ENCODE measurements around the gene CAMK2A.

CAMK2A gene

GRCh38 chr5:150196514-150196913, 93.1 kb downstream of the CAMK2A start:
- DNase-seq (ENCODE audit: low read depth, low spot score) = no peak
- H3K27ac ChIP-seq = no peak overlapping the region

GRCh38 chr5:150195736-150196485, 93.7 kb downstream of the CAMK2A start:
- no peak for DNase-seq (ENCODE audit: low read depth, low spot score)
- no peak overlapping the region for H3K27ac ChIP-seq

- no peak for DNase-seq (ENCODE audit: low read depth, low spot score)
- no peak overlapping the region for H3K27ac ChIP-seq
Measured at GRCh38 chr5:150192462-150192861, 97.1 kb downstream of the CAMK2A start.

- H3K27ac ChIP-seq = no peak overlapping the region
- DNase-seq (ENCODE audit: low read depth, low spot score) = no peak
Measured at GRCh38 chr5:150190987-150191386, 98.6 kb downstream of the CAMK2A start.

- H3K27ac ChIP-seq = no peak overlapping the region
- no peak for DNase-seq (ENCODE audit: low read depth, low spot score)
Measured at GRCh38 chr5:150190503-150190979, 99.0 kb downstream of the CAMK2A start.

- no peak for DNase-seq (ENCODE audit: low read depth, low spot score)
- no peak within 1 kb of the TSS for H3K27ac ChIP-seq
Measured at GRCh38 chr5:150189728-150190502, 99.7 kb downstream of the CAMK2A start, which contains the start of gene SLC6A7. Gene SLC6A7 (plus strand): TSS chr5:150190062. CDS start chr5:150190328, 266 bp downstream.

- no peak for DNase-seq (ENCODE audit: low read depth, low spot score)
Measured at GRCh38 chr5:150189326-150189725, 100.2 kb downstream of the CAMK2A start.

GRCh38 chr5:150188146-150188842, 101.3 kb downstream of the CAMK2A start:
- DNase-seq (ENCODE audit: low read depth, low spot score) = no peak
- H3K27ac ChIP-seq = no peak overlapping the region

More at GRCh38 chr5:150189326-150189725, 100.2 kb downstream of the CAMK2A start:
- no peak overlapping the region for H3K27ac ChIP-seq

- H3K27ac ChIP-seq = no peak overlapping the region
- DNase-seq (ENCODE audit: low read depth, low spot score) = no peak
Measured at GRCh38 chr5:150186897-150187296, 102.7 kb downstream of the CAMK2A start.

- H3K27ac ChIP-seq = no peak overlapping the region
- DNase-seq (ENCODE audit: low read depth, low spot score) = no peak
Measured at GRCh38 chr5:150186137-150186536, 103.4 kb downstream of the CAMK2A start.

GRCh38 chr5:150184990-150185912, 104.3 kb downstream of the CAMK2A start:
- DNase-seq (ENCODE audit: low read depth, low spot score) = no peak
- H3K27ac ChIP-seq = no peak overlapping the region

- DNase-seq (ENCODE audit: low read depth, low spot score) = no peak
- H3K27ac ChIP-seq = no peak overlapping the region
Measured at GRCh38 chr5:150184006-150184405, 105.6 kb downstream of the CAMK2A start.

- no peak overlapping the region for H3K27ac ChIP-seq
- DNase-seq (ENCODE audit: low read depth, low spot score) = no peak
Measured at GRCh38 chr5:150183436-150183835, 106.1 kb downstream of the CAMK2A start.

GRCh38 chr5:150182774-150183173, 106.8 kb downstream of the CAMK2A start:
- H3K27ac ChIP-seq = no peak overlapping the region
- no peak for DNase-seq (ENCODE audit: low read depth, low spot score)

- DNase-seq (ENCODE audit: low read depth, low spot score) = no peak
- H3K27ac ChIP-seq = no peak overlapping the region
Measured at GRCh38 chr5:150181766-150182545, 107.6 kb downstream of the CAMK2A start.

GRCh38 chr5:150181027-150181426, 108.5 kb downstream of the CAMK2A start:
- no peak overlapping the region for H3K27ac ChIP-seq
- no peak for DNase-seq (ENCODE audit: low read depth, low spot score)

- no peak for DNase-seq (ENCODE audit: low read depth, low spot score)
- H3K27ac ChIP-seq = no peak overlapping the region
Measured at GRCh38 chr5:150180241-150181026, 109.1 kb downstream of the CAMK2A start.

GRCh38 chr5:150179019-150179620, 110.5 kb downstream of the CAMK2A start:
- no peak overlapping the region for H3K27ac ChIP-seq
- no peak for DNase-seq (ENCODE audit: low read depth, low spot score)
